ENCODE results near the gene KCNT2.

The KCNT2 gene

DNA sequence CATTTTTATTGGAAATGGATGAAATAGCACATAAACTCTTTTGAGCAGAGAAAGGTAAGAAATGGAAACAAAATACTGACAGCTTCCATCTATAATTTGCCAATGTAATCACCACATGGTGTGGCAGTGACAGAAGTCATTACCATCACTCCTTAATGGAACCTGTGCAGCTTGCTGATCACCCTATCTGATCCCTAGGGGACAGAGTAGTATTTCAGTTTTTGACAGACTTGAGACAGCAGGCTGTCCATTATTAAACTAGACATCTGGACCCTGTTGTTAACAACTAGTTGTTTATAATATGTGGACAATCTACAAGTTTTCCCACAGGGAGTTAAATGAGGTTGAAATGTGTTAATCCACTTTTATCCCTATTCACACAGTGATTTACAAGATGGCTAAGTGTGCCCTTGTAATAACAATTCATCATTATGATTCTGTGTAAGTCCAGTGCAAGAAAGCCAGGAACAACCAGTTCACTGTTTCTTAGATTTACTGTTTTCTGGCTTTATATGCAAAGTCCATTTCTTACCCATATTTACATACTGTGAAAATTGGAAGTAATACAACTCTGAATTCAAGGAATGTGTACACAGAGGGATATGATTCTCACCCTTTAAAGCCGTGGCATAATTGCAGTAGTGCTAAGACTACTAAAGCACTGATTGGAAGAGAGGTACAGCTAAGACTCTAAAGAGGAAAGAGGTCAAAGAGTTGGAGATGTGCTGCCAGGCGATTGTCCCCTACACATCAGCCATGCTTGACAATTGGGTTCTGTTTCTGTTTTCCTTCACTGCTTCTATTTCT is 9.1 kb downstream of the KCNT2 start:
- DNase-seq, result no peak
- in situ Hi-C loops (cut with HindIII; ENCODE audit: low pct_ligation_motif_present, low pct_unique_long_range_greater_than_20kb, low sequenced_read_pairs), result no loop called here

DNA sequence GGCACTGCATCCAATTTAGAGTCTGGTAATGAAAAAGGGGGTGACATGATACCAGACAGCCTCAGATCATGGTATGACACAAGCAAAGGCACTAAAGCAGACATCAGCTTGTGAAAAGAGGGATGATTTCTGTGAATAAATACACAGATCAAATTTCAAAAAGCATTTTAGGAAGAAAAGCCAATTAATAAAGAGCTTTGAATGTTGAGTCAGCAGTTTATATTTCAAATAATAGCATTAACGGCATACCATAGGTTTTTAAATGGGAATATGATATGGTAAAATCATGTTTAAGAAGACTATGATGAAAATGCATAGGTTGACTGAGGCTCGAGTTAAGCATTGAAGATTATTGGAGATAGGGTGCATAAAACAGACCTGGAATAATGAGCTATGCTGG is 13.5 kb downstream of the KCNT2 start:
- DNase-seq, result no peak
- in situ Hi-C loops (cut with HindIII; ENCODE audit: low pct_ligation_motif_present, low pct_unique_long_range_greater_than_20kb, low sequenced_read_pairs), result no loop called here

DNA sequence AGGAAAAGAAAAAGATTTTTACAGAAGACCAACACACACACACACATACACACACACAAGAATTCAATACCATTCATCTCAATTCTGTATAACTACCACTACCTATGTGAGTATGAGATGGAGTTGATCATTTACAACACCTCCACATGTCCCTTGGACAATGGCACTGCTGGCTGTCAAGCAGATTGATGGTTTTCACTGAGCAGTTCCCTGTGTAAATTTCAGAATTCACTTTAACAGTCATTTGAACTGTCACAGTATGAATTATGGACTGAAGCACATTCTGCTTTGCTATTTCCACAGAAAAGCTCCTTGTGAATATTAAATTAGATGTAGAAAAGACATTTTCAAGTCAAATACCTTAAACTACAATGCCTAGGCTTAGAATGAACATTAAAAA is 14.3 kb downstream of the KCNT2 start:
- in situ Hi-C loops (cut with HindIII; ENCODE audit: low pct_ligation_motif_present, low pct_unique_long_range_greater_than_20kb, low sequenced_read_pairs), result no loop called here
- DNase-seq, result no peak

DNA sequence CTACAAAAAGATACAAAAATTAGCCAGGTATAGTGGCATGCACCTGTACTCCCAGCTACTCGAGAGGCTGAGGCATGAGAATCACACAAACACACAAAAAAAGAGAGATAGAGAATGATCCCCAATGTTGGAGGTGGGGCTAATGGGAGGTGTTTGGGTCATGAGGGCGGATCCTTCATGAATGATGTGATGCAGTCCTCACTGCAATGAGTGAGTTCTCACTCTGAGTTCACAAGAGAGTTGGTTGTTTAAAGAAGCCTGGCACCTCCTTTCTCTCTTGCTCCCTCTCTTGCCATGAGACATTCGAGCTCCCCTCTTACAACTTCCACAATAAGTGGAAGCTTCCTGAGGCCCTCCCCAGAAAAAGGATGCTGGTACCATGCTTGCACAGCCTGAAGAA is 17.3 kb downstream of the KCNT2 start:
- in situ Hi-C loops (cut with HindIII; ENCODE audit: low pct_ligation_motif_present, low pct_unique_long_range_greater_than_20kb, low sequenced_read_pairs), result no loop called here
- DNase-seq, result no peak

DNA sequence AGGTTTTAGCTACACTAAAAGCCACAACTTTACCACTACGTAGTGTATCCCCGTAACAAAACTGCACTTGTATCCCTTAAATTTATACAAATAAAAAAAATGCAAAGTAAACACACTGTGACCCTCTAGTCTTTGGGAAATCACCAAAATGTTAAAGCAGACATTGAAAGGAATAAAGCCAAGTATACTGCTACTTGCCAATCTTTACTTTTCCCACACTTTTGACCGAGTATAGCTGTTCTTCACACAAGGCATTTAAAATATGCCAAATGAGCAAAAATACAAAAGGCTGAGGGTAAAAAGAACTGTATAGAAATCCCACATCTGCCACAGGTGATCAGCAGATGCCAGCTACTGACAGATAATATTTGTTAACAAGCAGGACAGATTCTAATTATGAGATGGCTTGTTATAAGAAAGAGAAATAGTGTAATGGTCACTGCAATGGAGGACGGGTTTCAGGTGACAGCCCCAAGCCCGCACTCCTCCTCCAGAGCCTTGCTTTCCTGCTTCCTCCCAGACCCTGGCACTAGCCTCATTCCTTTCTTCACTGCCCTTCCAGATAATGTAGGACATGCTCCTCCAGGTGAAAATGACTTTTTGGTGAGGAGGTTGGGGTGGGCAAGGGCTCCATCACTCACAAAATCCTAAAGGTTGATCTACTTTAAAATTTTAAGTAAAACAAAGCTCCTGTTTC is 18.1 kb downstream of the KCNT2 start:
- DNase-seq, result no peak
- in situ Hi-C loops (cut with HindIII; ENCODE audit: low pct_ligation_motif_present, low pct_unique_long_range_greater_than_20kb, low sequenced_read_pairs), result no loop called here

DNA sequence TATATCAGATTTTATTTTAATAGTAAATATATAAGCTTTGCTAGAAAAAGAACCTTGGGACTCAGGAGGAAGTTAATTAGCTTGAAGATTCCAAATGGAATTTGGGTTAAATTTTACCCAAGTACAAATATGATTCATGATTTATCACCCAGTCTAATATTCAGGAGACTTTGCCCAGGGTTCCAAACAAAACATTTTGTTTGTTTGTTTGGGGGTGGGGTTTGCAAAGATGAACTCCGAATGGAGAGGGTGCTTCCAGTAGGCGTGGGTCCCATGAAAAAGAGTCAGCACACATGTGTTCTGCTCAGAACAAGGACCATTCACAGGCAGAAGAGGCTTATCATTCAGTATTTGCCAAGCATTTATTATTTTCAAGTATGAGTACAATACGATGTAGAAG is 23.5 kb downstream of the KCNT2 start:
- no peak for DNase-seq
- in situ Hi-C loops (cut with HindIII; ENCODE audit: low pct_ligation_motif_present, low pct_unique_long_range_greater_than_20kb, low sequenced_read_pairs), result no loop called here

DNA sequence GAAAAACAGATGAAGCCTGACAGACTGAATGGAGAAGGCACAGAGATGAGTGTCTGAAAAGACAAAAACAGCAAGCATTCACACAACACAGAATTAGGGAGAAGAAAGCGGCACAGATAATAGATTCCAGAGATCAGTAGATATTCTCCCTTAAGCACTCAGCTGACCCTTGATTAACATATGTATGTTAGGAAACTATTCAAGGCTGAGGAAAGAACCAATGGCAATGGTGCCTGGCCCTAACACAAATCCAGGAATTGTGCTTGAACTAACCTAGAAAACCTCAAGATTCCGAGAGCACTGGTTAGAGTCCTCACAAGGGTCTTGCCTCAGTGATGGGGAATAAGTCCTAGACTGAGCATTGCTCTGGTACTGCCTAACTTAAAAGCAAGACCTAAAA is 30.9 kb downstream of the KCNT2 start:
- in situ Hi-C loops (cut with HindIII; ENCODE audit: low pct_ligation_motif_present, low pct_unique_long_range_greater_than_20kb, low sequenced_read_pairs), result no loop called here
- no peak for DNase-seq

DNA sequence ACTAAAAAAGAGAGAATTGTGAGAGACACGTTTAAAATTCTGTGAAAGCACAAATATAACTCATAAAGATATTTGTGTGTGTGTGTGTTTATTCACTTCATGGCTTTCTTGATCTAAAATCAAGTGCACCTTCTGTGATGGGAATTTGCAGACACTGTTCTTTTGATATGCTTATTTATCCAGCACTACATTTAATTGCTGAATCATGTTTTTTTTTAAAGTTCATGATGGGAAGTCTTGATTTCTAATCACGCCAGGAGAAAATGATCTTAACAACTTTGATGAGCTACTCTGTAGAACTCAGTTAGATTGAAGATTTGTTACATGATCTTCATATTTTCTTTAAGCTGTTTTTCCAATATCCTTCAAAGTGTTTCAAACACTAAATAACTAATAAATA is 35.0 kb downstream of the KCNT2 start:
- in situ Hi-C loops (cut with HindIII; ENCODE audit: low pct_ligation_motif_present, low pct_unique_long_range_greater_than_20kb, low sequenced_read_pairs), result no loop called here
- DNase-seq, result no peak

DNA sequence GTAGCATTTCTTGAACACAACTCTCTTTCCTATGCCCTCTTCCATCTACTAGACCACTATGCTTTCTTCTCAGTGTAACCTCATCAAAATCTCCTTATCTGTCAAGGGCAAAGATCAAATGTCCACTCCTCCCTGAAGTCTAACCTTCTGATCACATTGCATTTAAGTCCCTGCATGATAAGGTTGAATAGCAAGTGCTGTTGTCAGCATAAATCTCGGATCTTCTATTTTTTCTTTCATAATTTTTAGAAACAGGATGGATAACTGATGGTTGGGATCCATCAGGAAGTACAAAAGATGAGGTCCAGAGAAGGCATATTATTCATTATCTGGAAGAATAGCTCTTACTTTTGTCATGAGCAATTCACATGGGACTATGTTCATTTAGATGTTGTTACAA is 41.0 kb downstream of the KCNT2 start:
- DNase-seq, result no peak
- in situ Hi-C loops (cut with HindIII; ENCODE audit: low pct_ligation_motif_present, low pct_unique_long_range_greater_than_20kb, low sequenced_read_pairs), result no loop called here

DNA sequence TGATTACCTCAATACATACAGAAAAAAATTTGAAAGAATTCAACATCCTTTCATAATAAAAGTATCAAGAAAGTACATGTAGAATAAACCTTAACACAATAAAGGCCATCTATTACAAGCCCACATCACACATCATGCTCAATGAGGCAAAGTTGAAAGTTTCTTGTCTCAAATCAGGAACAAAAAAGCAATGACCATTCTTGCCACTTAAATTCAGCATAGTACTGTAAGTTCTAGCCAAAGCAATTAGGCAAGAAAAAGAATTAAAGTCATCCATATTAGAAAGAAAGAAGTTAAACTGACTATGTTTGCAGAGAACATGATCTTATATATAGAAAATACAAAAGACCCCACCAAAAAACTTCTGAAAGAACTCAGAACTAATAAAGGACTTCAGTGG is 44.5 kb downstream of the KCNT2 start:
- DNase-seq, result no peak
- in situ Hi-C loops (cut with HindIII; ENCODE audit: low pct_ligation_motif_present, low pct_unique_long_range_greater_than_20kb, low sequenced_read_pairs), result no loop called here

DNA sequence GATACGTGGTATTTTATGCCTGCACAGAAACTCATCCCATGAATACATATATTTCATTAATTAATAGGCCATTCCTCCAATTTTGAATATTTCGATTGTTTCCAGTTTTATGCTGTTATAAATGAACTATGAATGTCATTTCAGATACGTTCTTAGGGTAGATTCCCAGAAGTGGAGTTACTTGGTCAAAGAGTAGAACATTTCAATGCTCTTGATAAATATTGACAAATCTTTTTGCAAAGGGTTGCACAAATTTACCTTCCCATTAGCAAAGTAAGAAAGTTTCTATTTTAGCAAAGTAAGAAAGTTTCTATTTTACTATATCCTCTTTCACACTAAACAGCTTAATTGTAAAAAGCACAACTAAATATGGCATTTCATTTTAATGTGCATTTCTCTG is 48.9 kb downstream of the KCNT2 start:
- in situ Hi-C loops (cut with HindIII; ENCODE audit: low pct_ligation_motif_present, low pct_unique_long_range_greater_than_20kb, low sequenced_read_pairs), result no loop called here
- no peak for DNase-seq

DNA sequence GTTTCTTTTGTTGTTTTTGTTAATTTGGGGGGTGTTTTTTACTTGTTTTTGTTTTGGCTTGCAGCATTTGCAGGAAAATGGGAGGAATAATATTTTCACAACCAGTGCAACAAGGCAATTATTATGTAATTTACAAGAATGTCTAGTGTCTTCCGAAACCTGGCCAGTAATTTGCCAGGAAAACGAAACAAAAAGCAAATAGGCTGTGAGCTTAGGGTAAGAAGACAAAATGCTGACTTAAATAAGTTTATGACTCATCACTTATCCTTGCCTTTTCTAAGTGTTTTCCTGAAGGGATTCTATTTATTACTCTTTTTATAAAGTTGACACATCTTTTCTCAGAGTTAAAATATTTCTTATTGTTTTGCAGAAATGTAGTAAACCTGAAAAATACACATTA is 49.8 kb downstream of the KCNT2 start:
- peak; percentile 88 for DNase-seq
- in situ Hi-C loops (cut with HindIII; ENCODE audit: low pct_ligation_motif_present, low pct_unique_long_range_greater_than_20kb, low sequenced_read_pairs), result no loop called here

DNA sequence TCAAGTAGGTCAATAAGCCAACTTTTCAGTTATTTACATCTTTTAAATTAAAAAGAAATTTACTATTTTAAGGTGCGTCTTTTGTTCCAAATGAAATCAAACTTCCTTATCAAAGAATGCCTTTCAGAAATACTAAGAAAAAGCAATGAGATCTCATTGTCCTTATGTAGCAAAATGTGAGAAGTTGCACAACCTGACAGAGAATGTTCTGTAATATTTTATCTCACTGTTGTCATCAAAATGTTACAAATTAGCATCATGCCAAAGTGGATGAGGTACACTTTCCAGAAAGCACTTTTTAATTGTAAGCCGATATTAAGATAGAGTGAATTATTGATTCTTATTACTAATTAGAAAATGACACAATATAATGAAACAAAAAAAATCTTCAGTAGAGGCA is 50.4 kb downstream of the KCNT2 start:
- in situ Hi-C loops (cut with HindIII; ENCODE audit: low pct_ligation_motif_present, low pct_unique_long_range_greater_than_20kb, low sequenced_read_pairs), result no loop called here
- peak; percentile 10 for DNase-seq

DNA sequence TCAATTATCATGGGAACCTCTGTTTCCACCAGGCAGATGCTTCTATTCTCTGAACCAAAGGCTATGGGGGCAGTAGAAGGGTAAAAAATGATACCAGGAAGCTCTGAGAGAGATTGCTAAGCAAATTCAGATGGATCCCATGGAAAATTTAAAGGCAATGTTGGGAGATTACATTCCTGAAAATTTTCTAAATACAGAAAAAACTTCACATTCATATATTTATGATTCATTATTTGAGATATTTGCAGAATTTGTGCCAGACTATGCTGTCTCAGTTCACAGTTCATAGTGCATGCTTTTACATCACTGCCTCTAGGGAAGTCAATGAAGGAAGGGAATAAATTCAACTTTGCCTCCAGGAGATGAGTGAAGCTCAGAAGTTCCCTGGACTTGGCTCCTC is 57.5 kb downstream of the KCNT2 start:
- in situ Hi-C loops (cut with HindIII; ENCODE audit: low pct_ligation_motif_present, low pct_unique_long_range_greater_than_20kb, low sequenced_read_pairs), result no loop called here
- no peak for DNase-seq

DNA sequence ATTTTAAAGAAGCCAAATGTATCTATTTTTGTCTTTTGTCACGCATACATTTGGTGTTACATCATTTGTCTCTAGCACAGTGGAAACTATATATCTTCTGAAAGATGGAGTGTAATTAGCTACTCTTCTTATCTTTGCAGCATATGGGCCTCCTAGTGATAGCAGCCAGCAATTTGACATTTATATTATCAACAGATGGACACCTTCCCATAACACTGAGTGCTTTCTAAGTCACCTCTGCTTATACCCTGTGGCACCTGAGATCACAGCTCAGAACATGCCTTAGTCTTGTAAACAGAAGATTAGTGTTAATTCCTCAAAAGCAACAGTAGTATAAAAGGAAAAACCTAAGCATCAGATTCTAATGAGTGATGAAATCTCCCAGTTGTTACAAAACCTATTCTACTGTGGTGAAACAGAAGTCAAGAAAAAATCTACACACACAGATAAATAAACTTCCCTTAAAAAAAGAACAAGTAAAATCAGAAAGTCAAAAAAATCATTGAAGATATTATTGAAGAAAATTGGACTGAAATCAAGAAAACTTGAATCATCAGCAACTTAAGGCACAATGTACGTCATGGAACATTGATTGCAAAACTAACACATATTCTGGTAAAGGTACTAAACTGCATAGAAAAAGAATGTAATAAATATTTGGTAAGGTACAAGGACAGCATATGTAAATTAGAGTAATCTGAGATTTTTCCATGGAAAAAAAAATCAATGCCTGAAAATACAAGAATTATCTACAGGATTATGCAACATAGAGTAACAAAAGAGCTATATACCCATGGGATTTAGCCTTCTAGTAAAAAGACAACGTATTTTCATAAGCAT is 61.7 kb downstream of the KCNT2 start:
- in situ Hi-C loops (cut with HindIII; ENCODE audit: low pct_ligation_motif_present, low pct_unique_long_range_greater_than_20kb, low sequenced_read_pairs), result no loop called here
- no peak for DNase-seq

DNA sequence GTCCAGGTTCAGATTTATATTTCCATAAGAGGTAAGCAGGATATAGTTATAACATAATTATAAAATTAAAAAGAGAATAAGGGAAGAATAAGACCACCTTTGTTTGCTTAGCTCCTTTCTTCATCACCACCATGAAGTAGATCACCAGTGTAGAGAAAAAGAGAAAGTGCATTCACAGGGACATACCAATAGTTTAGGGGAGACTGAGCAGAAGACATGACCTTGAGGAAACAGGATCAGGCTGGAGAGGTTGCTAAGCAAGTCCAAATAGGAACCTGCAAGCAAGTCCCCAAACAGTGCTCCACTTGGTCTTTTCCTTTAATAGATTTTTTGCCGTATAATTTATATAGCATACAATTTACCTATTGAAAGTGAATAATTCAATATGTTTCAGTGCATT is 63.0 kb downstream of the KCNT2 start:
- in situ Hi-C loops (cut with HindIII; ENCODE audit: low pct_ligation_motif_present, low pct_unique_long_range_greater_than_20kb, low sequenced_read_pairs), result no loop called here
- DNase-seq, result no peak

DNA sequence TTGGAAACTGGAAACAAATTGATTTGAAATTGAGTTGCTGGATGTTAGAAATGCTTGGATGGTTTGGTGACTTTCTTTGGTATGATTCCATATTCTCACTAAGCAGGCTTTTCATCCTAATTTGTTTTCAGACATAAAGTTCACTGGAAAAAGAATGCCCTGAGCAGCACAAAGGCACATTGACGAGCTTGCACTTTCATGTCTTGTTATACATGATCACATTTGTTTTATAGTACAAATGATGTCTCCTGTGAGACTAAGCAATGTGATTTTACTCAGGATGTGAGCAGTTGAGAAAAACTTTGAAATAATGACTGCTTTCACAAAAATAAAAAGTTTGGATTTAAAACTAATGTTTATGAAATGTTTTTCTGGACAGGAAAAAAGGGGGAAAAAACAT is 63.6 kb downstream of the KCNT2 start:
- DNase-seq, result no peak
- in situ Hi-C loops (cut with HindIII; ENCODE audit: low pct_ligation_motif_present, low pct_unique_long_range_greater_than_20kb, low sequenced_read_pairs), result no loop called here

DNA sequence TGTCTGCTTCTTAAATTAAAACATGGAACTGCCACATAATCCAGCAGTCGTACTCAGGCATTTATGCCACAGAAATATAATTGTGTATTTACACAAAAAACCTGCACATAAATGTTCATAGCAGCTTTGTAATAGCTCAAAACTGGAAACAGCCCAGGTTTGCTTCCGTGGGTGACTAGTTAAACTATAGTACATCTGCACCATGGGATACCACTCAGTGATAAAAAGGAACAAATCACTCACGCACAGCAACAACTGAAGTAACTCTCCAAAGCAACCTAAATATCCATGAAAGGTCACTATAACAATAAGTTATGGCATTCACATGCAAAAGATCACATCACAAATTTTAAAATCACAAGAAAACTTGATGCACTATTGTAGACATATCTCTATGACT is 64.4 kb downstream of the KCNT2 start:
- DNase-seq, result no peak
- in situ Hi-C loops (cut with HindIII; ENCODE audit: low pct_ligation_motif_present, low pct_unique_long_range_greater_than_20kb, low sequenced_read_pairs), result no loop called here

DNA sequence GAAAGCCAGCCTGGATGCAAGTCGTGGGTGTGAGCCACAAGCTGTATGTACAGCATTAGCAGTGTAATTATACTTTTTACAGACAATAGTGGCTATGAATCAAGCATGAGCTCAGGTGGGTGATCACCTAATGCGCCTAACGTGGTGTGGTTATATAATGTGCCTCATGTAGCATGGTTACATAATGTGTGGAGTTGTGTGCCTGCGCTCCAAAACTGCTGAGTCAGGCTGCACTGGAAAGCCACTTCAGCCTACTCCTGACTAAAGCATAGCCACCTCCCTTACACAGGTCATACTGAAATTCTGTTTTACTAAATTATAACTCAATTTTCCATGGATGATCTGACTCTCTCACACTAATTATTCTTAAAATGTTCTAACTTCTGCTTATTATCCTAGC is 69.8 kb downstream of the KCNT2 start:
- in situ Hi-C loops (cut with HindIII; ENCODE audit: low pct_ligation_motif_present, low pct_unique_long_range_greater_than_20kb, low sequenced_read_pairs), result no loop called here
- peak; percentile 14 for DNase-seq

Data from ACHN (cell line).